GM06990 (cell line): ENCODE results near the gene PSIP1.

ENCODE experiments used
- DNase-seq: peaks from one replicate; pipeline ENCODE4 v3.0.0-alpha.2; 2011; ENCODE audit not compliant: insufficient read length; ENCODE audit errors: extremely low read depth
- H3K27me3 ChIP-seq: replicated peaks from 2 replicates; pipeline ENCODE4 v1.6.0; 2011; ENCODE audit warnings: low read length; ENCODE audit not compliant: control insufficient read depth, insufficient read depth
- H3K36me3 ChIP-seq: 2 replicates; pipeline ENCODE4 v1.5.1; 2011; ENCODE audit warnings: low read length; ENCODE audit not compliant: control insufficient read depth, insufficient read depth
- H3K4me3 ChIP-seq: replicated peaks from 2 replicates; pipeline ENCODE4 v1.5.1; 2011; ENCODE audit warnings: low read depth, mild to moderate bottlenecking, control low read depth, low read length
- TF ChIP-seq, protein P1 (sequence below): IDR thresholded peaks from 2 replicates; pipeline ENCODE4 v1.5.1; 2011; ENCODE audit warnings: low read length, control low read depth, mild to moderate bottlenecking, inconsistent platforms; ENCODE audit not compliant: insufficient read depth, poor library complexity, severe bottlenecking

PSIP1 gene

DNA sequence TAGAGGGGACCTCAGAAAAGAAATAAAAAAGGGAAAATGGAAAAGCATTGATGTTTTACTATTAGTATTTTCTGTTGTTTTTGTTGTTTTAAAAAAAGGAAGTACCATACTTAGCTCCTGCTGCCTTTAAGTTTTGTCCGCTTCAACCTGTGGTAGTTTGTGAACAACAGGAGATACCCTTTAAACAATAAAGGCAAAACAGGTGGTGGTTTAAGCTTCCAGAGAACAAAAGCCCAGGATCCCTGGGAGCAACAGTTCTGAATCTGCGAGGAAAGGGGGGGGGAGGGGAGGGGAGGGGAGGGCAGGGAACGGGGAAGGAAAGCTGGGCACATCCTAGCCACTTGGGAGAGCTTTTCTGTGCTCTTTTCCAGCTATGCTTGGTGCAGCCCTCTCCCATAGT is 2.1 kb upstream of the PSIP1 start:
- Histone ChIP-seq H3K36me3 (no peaks in the 10 kb centered on the region), H3K4me3 (no peak overlapping the region), H3K27me3 (no peaks in the 10 kb centered on the region)
- TF ChIP-seq, protein P1, sequence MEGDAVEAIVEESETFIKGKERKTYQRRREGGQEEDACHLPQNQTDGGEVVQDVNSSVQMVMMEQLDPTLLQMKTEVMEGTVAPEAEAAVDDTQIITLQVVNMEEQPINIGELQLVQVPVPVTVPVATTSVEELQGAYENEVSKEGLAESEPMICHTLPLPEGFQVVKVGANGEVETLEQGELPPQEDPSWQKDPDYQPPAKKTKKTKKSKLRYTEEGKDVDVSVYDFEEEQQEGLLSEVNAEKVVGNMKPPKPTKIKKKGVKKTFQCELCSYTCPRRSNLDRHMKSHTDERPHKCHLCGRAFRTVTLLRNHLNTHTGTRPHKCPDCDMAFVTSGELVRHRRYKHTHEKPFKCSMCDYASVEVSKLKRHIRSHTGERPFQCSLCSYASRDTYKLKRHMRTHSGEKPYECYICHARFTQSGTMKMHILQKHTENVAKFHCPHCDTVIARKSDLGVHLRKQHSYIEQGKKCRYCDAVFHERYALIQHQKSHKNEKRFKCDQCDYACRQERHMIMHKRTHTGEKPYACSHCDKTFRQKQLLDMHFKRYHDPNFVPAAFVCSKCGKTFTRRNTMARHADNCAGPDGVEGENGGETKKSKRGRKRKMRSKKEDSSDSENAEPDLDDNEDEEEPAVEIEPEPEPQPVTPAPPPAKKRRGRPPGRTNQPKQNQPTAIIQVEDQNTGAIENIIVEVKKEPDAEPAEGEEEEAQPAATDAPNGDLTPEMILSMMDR: no peak
- DNase-seq: no peak

DNA sequence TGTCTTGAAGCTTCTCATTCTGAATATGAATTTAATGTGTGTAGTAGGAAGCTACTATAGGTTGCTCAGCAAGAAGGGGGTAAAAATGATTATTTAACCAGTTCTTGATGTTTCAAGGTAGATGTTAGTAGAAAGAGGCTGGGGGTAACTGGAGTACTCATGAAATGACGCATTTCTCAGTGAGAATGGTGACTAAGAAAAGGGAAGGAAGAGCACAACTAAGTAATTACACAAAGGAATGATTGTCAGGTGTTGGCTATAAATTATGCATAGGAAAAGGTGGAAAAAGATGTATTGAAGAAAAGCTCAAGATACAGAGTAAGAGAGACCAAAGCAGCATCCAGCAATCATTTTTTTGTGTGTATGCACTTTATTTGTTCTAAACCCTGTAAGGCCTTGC is 1.4 kb upstream of the PSIP1 start:
- peak; percentile 44 for DNase-seq
- TF ChIP-seq, protein P1: no peak
- Histone ChIP-seq H3K4me3 (no peak overlapping the region), H3K36me3 (no peaks in the 10 kb centered on the region), H3K27me3 (no peaks in the 10 kb centered on the region)

DNA sequence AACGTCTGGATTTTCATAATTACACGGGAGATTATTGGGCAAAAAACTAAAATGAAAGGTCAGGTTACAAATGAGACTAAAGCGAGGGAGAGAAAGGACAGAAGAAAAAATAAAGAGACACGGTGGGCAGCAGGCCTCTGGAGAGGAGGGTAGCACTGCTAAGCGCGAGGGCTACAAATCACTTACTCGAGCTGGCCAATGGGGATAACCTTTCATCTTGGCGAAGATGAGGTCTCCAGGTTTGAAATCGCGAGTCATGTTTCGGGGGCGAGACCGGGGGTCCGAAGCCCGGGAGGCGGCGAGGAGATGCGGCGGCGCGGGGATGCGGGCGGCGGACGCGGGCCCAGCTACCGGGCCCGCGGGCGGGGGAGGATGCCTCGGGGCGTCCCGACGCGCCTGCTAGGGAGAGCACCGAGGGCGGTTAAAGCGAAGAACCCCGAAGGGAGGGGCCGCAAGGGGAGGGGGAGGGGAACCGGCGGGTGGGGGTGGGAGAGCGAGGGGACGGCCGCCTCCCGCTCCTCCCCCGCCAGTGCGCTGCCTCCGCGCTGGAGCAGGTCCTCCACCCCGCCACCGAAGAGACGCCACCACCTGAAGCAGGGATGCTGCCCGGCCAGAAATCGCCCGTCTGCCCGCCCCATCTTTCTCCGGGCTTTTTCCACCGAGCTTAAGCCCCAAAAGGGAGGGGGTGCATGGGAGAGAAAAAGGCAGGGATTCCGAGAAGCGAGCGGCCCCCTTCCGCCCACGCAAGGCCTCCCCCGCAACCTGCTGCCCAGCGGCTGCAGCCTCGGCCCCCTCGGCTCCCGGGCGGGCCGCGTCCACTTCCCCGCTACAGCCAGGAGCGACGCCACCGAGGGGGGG is 610 bp downstream of the PSIP1 start:
- no peaks in the 10 kb centered on the region; the same call in 1 of the 2 replicates for H3K36me3 ChIP-seq
- peak overlapping the region; percentile 87 for H3K4me3 ChIP-seq
- DNase-seq: peak; percentile 78
- TF ChIP-seq, protein P1: no peak
- H3K27me3 ChIP-seq: no peaks in the 10 kb centered on the region

DNA sequence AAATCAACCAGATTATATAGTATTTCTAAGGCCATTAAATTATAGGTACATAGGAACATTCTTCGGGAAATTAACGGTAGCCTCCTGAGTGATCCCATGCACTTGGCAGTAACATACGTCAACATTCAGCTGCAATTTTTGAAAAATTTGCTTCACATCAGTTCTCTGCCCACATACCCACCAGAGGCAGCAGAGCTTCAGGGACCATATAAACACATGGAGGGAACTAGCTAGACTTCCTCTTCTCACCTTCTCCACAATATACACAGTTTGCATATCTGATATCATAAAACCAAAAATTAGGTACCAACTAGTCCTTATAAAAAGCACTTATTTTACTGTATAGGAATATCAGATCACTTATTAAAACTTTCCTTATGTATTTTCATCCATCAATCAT is 4.8 kb downstream of the PSIP1 start:
- no peaks in the 10 kb centered on the region for H3K27me3 ChIP-seq
- TF ChIP-seq, protein P1: no peak
- peaks cover 3% of the 10 kb centered on the region for H3K36me3 ChIP-seq
- no peak for DNase-seq
- no peak overlapping the region for H3K4me3 ChIP-seq

DNA sequence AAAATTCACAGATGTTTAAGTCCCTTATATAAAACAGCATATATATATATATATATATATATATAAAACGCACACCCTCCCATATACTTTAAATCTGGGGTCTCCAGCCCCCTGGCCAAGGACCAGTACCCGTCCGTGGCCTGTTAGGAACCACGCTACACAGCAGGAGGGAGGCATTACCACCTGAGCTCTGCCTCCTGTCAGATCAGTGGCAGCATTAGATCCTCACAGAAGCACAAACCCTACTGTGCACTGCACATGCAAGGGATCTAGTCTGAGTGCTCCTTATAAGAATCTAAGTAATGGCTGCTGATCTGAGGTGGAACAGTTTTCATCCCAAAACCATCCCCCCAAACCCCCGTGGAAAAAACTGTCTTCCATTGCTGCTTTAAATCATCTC is 9.0 kb downstream of the PSIP1 start:
- H3K36me3 ChIP-seq: peaks cover 8% of the 10 kb centered on the region
- no peak for DNase-seq
- no peaks in the 10 kb centered on the region for H3K27me3 ChIP-seq
- no peak overlapping the region for H3K4me3 ChIP-seq
- TF ChIP-seq, protein P1: no peak
